Measurements from ENCODE around the gene TMEM191C.
"Not testable (repeated sequence)": the region's sequence is repeated elsewhere in the genome, so short reads cannot be mapped to it uniquely, and the experiment has no call there.

The TMEM191C gene

GRCh38 chr22:21492271-21492670 is 25.1 kb downstream of the TMEM191C start:
- H3K9me3 ChIP-seq (ENCODE audit: control insufficient read depth, low read length); H3K4me1 ChIP-seq (ENCODE audit: control insufficient read depth, insufficient read depth, low read depth, low read length): not testable (repeated sequence)

GRCh38 chr22:21493789-21494782 is 26.9 kb downstream of the TMEM191C start:
- H3K9ac ChIP-seq (ENCODE audit: low read length); H2AK5ac ChIP-seq (ENCODE audit: low read length, severe bottlenecking); H3K23ac ChIP-seq (ENCODE audit: low read length in 2 of 2); H2BK12ac ChIP-seq (ENCODE audit: low read length in 2 of 2); H3K36me3 ChIP-seq (ENCODE audit: control insufficient read depth in 1 of 2, insufficient read depth in 2 of 2, low read depth in 1 of 2, low read length in 2 of 2); H3K4me1 ChIP-seq (ENCODE audit: control insufficient read depth, insufficient read depth, low read depth, low read length); H3K27me3 ChIP-seq (ENCODE audit: control insufficient read depth in 1 of 2, insufficient read depth in 1 of 2, low read length in 2 of 2); H3K14ac ChIP-seq (ENCODE audit: low read length in 2 of 2); H4K8ac ChIP-seq (ENCODE audit: low read length); H3K79me1 ChIP-seq (replicated peaks; ENCODE audit: low read length, poor library complexity, severe bottlenecking); H3K4ac ChIP-seq (ENCODE audit: low read depth in 1 of 2, low read length in 2 of 2); H3K4me3 ChIP-seq (ENCODE audit: insufficient read depth in 1 of 2, low read depth in 1 of 2, low read length in 2 of 2); H3K18ac ChIP-seq (ENCODE audit: low read depth in 1 of 2, low read length in 2 of 2); H3K27ac ChIP-seq (ENCODE audit: low read length, poor library complexity, severe bottlenecking); H3K9me3 ChIP-seq (ENCODE audit: control insufficient read depth, low read length); DNase-seq; H4K91ac ChIP-seq (ENCODE audit: low read length); H3K4me2 ChIP-seq (ENCODE audit: low read length, poor library complexity, severe bottlenecking); H2BK15ac ChIP-seq (ENCODE audit: low read depth, poor library complexity, severe bottlenecking); H2BK120ac ChIP-seq (ENCODE audit: low read depth, low read length); H2BK5ac ChIP-seq (ENCODE audit: low read depth, low read length, poor library complexity, severe bottlenecking); H2AFZ ChIP-seq (ENCODE audit: low read depth, low read length): not testable (repeated sequence)
- no CpG with 5 or more reads among the region's 23 CpGs for WGBS

More at GRCh38 chr22:21492271-21492670, 25.1 kb downstream of the TMEM191C start:
- not testable (repeated sequence) for H3K14ac ChIP-seq (ENCODE audit: low read length in 2 of 2); H3K23ac ChIP-seq (ENCODE audit: low read length in 2 of 2); DNase-seq; H3K9ac ChIP-seq (ENCODE audit: low read length); H3K27me3 ChIP-seq (ENCODE audit: control insufficient read depth in 1 of 2, insufficient read depth in 1 of 2, low read length in 2 of 2); H2BK12ac ChIP-seq (ENCODE audit: low read length in 2 of 2); H3K4me3 ChIP-seq (ENCODE audit: insufficient read depth in 1 of 2, low read depth in 1 of 2, low read length in 2 of 2); H4K91ac ChIP-seq (ENCODE audit: low read length); H3K36me3 ChIP-seq (ENCODE audit: control insufficient read depth in 1 of 2, insufficient read depth in 2 of 2, low read depth in 1 of 2, low read length in 2 of 2); H2BK15ac ChIP-seq (ENCODE audit: low read depth, poor library complexity, severe bottlenecking); H3K4me2 ChIP-seq (ENCODE audit: low read length, poor library complexity, severe bottlenecking); H3K4ac ChIP-seq (ENCODE audit: low read depth in 1 of 2, low read length in 2 of 2); H3K27ac ChIP-seq (ENCODE audit: low read length, poor library complexity, severe bottlenecking); H2AFZ ChIP-seq (ENCODE audit: low read depth, low read length); H3K18ac ChIP-seq (ENCODE audit: low read depth in 1 of 2, low read length in 2 of 2); H2BK5ac ChIP-seq (ENCODE audit: low read depth, low read length, poor library complexity, severe bottlenecking); H3K79me1 ChIP-seq (replicated peaks; ENCODE audit: low read length, poor library complexity, severe bottlenecking); H4K8ac ChIP-seq (ENCODE audit: low read length); H2AK5ac ChIP-seq (ENCODE audit: low read length, severe bottlenecking); H2BK120ac ChIP-seq (ENCODE audit: low read depth, low read length)
- WGBS = no CpG with 5 or more reads among the region's 8 CpGs

GRCh38 chr22:21497984-21498383 is 30.8 kb downstream of the TMEM191C start:
- not testable (repeated sequence) for H3K4me1 ChIP-seq (ENCODE audit: control insufficient read depth, insufficient read depth, low read depth, low read length); H3K4me2 ChIP-seq (ENCODE audit: low read length, poor library complexity, severe bottlenecking); H3K79me1 ChIP-seq (replicated peaks; ENCODE audit: low read length, poor library complexity, severe bottlenecking); H3K4me3 ChIP-seq (ENCODE audit: insufficient read depth in 1 of 2, low read depth in 1 of 2, low read length in 2 of 2); H2AFZ ChIP-seq (ENCODE audit: low read depth, low read length); H4K8ac ChIP-seq (ENCODE audit: low read length); H2BK12ac ChIP-seq (ENCODE audit: low read length in 2 of 2); H2BK15ac ChIP-seq (ENCODE audit: low read depth, poor library complexity, severe bottlenecking); H3K9me3 ChIP-seq (ENCODE audit: control insufficient read depth, low read length); H4K91ac ChIP-seq (ENCODE audit: low read length); H3K18ac ChIP-seq (ENCODE audit: low read depth in 1 of 2, low read length in 2 of 2); H3K27ac ChIP-seq (ENCODE audit: low read length, poor library complexity, severe bottlenecking); H2BK5ac ChIP-seq (ENCODE audit: low read depth, low read length, poor library complexity, severe bottlenecking); DNase-seq; H3K14ac ChIP-seq (ENCODE audit: low read length in 2 of 2); H2AK5ac ChIP-seq (ENCODE audit: low read length, severe bottlenecking); H3K27me3 ChIP-seq (ENCODE audit: control insufficient read depth in 1 of 2, insufficient read depth in 1 of 2, low read length in 2 of 2); H3K9ac ChIP-seq (ENCODE audit: low read length); H2BK120ac ChIP-seq (ENCODE audit: low read depth, low read length); H3K36me3 ChIP-seq (ENCODE audit: control insufficient read depth in 1 of 2, insufficient read depth in 2 of 2, low read depth in 1 of 2, low read length in 2 of 2); H3K4ac ChIP-seq (ENCODE audit: low read depth in 1 of 2, low read length in 2 of 2); H3K23ac ChIP-seq (ENCODE audit: low read length in 2 of 2)
- no CpG with 5 or more reads among the region's 4 CpGs for WGBS

- not testable (repeated sequence) for H2AFZ ChIP-seq (ENCODE audit: low read depth, low read length); H4K8ac ChIP-seq (ENCODE audit: low read length); H2BK5ac ChIP-seq (ENCODE audit: low read depth, low read length, poor library complexity, severe bottlenecking); H2BK15ac ChIP-seq (ENCODE audit: low read depth, poor library complexity, severe bottlenecking); H3K18ac ChIP-seq (ENCODE audit: low read depth in 1 of 2, low read length in 2 of 2); H3K4me2 ChIP-seq (ENCODE audit: low read length, poor library complexity, severe bottlenecking); H3K27ac ChIP-seq (ENCODE audit: low read length, poor library complexity, severe bottlenecking); DNase-seq; H3K36me3 ChIP-seq (ENCODE audit: control insufficient read depth in 1 of 2, insufficient read depth in 2 of 2, low read depth in 1 of 2, low read length in 2 of 2); H3K4ac ChIP-seq (ENCODE audit: low read depth in 1 of 2, low read length in 2 of 2); H3K14ac ChIP-seq (ENCODE audit: low read length in 2 of 2); H3K79me1 ChIP-seq (replicated peaks; ENCODE audit: low read length, poor library complexity, severe bottlenecking); H3K23ac ChIP-seq (ENCODE audit: low read length in 2 of 2); H3K9ac ChIP-seq (ENCODE audit: low read length); H3K9me3 ChIP-seq (ENCODE audit: control insufficient read depth, low read length); H2BK120ac ChIP-seq (ENCODE audit: low read depth, low read length); H4K91ac ChIP-seq (ENCODE audit: low read length); H3K4me1 ChIP-seq (ENCODE audit: control insufficient read depth, insufficient read depth, low read depth, low read length); H3K4me3 ChIP-seq (ENCODE audit: insufficient read depth in 1 of 2, low read depth in 1 of 2, low read length in 2 of 2); H2BK12ac ChIP-seq (ENCODE audit: low read length in 2 of 2); H3K27me3 ChIP-seq (ENCODE audit: control insufficient read depth in 1 of 2, insufficient read depth in 1 of 2, low read length in 2 of 2); H2AK5ac ChIP-seq (ENCODE audit: low read length, severe bottlenecking)
- WGBS = no CpG with 5 or more reads among the region's 7 CpGs
Measured at GRCh38 chr22:21498489-21498888, 31.3 kb downstream of the TMEM191C start.

All from mesenchymal stem cell (in vitro differentiated cells and primary cell).